ENCODE results near the gene BANF1. TPM values are rescaled to one million over a fixed set of nuclear protein-coding genes. Genes with fewer than 3 reads are reported as not detected.
A peak's percentile ranks its signal among the peaks of the same experiment; 100 is the strongest.

Gene BANF1
- total and polyA plus RNA-seq, 9 of the 15 experiments (the other 6 are each of a cell fraction or from before 2014, with no cell fraction given), result 108 to 651 (median 263) TPM

DNA sequence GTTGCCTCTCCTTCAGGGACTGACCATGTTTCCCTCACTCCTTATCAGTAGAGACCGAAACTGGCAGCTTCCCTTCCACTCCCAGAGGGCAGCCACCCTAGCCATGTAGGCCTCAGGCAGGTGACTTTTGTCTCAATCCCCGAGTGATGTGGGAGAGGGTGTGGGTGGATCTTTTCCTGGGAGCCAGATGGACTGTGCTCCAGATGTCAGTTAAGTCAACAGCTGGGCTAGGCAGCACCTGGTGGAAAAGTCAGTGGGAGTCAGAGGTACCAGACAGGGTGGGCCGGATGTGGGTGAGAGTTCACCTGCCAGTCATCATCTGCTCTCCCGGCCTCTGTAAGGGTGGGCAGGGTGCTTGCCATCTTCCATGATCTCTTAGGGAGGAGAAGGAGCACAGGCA lies 1.9 kb downstream of the BANF1 start:
- CTCF ChIA-PET (ENCODE audit: low intra/inter-chr PET ratio), result interaction anchor here (0.7 kb wide), 1 partner anchor 116 kb away, joined by 3 read pairs; the partner anchor contains the start of gene FIBP
- TF ChIP-seq, protein P1, sequence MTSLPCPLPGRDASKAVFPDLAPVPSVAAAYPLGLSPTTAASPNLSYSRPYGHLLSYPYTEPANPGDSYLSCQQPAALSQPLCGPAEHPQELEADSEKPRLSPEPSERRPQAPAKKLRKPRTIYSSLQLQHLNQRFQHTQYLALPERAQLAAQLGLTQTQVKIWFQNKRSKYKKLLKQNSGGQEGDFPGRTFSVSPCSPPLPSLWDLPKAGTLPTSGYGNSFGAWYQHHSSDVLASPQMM (CRISPR knock-in tag; IDR thresholded peaks at IDR 0.05), result no peak
- TF ChIP-seq BHLHE40 (IDR thresholded peaks at IDR 0.05; ENCODE audit: low read length) (no peak), ZNF354B (CRISPR knock-in tag; IDR thresholded peaks at IDR 0.05) (no peak), ZNF23 (CRISPR knock-in tag; IDR thresholded peaks at IDR 0.05) (no peak), CBFA2T3 (IDR thresholded peaks at IDR 0.05) (no peak), ZFP36 (IDR thresholded peaks at IDR 0.05; ENCODE audit: low read depth, low read length, partially characterized antibody) (no peak)
- TF ChIP-seq, protein P2, sequence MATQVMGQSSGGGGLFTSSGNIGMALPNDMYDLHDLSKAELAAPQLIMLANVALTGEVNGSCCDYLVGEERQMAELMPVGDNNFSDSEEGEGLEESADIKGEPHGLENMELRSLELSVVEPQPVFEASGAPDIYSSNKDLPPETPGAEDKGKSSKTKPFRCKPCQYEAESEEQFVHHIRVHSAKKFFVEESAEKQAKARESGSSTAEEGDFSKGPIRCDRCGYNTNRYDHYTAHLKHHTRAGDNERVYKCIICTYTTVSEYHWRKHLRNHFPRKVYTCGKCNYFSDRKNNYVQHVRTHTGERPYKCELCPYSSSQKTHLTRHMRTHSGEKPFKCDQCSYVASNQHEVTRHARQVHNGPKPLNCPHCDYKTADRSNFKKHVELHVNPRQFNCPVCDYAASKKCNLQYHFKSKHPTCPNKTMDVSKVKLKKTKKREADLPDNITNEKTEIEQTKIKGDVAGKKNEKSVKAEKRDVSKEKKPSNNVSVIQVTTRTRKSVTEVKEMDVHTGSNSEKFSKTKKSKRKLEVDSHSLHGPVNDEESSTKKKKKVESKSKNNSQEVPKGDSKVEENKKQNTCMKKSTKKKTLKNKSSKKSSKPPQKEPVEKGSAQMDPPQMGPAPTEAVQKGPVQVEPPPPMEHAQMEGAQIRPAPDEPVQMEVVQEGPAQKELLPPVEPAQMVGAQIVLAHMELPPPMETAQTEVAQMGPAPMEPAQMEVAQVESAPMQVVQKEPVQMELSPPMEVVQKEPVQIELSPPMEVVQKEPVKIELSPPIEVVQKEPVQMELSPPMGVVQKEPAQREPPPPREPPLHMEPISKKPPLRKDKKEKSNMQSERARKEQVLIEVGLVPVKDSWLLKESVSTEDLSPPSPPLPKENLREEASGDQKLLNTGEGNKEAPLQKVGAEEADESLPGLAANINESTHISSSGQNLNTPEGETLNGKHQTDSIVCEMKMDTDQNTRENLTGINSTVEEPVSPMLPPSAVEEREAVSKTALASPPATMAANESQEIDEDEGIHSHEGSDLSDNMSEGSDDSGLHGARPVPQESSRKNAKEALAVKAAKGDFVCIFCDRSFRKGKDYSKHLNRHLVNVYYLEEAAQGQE (IDR thresholded peaks at IDR 0.05; ENCODE audit: borderline replicate concordance), result no peak
- TF ChIP-seq, protein P2 (CRISPR knock-in tag; IDR thresholded peaks at IDR 0.05; ENCODE audit: low read depth), result no peak
- H3K9me1 ChIP-seq (ENCODE audit: control insufficient read depth, insufficient read depth, low read length), result no peaks in the 10 kb centered on the region
- in situ Hi-C loops (cut with MboI) (no loop called here), intact Hi-C loops (cut with micrococcal nuclease) (loop anchor here (5.0 kb wide), 1 partner anchor 63 kb away; no protein-coding TSS in a partner anchor)
- H3K27me3 ChIP-seq (ENCODE audit: control insufficient read depth in 2 of 2, insufficient read depth in 2 of 2, low read length in 2 of 2), result no peaks in the 10 kb centered on the region
- WGBS (ENCODE audit: insufficient coverage, low coverage, missing lambda C conversion rate), result 92% methylated on average over 4 of the region's 4 CpGs
- no peak overlapping the region for H3K4me3 ChIP-seq
- no peak overlapping the region for H3K27ac ChIP-seq (ENCODE audit: extremely low read depth, low read depth, low read length)
- peaks cover 28 to 34% of the 10 kb centered on the region in 2 experiments; a peak in 4 of 5 replicates for H3K4me1 ChIP-seq (replicated peaks in 1 of 2; ENCODE audit: control insufficient read depth in 2 of 2, insufficient read depth in 2 of 2, low read length in 2 of 2)
- H2AFZ ChIP-seq (ENCODE audit: low read depth, low read length), result no peak overlapping the region
- ATAC-seq, result no peak
- no peaks in the 10 kb centered on the region for H3K9me3 ChIP-seq (replicated peaks; ENCODE audit: control insufficient read depth, insufficient read depth, low read depth, low read length)
- peaks cover 3% of the 10 kb centered on the region; the same call in 1 of the 2 replicates for H4K20me1 ChIP-seq (replicated peaks; ENCODE audit: control insufficient read depth, insufficient read depth, low read length)
- FAIRE-seq, result no peak
- no peak for DNase-seq (ENCODE audit: extremely low read depth in 1 of 4, low spot score in 3 of 4)
- POLR2A ChIA-PET, result interaction anchor here (0.6 to 1.1 kb wide), 3 partner anchors 9 to 112 kb away, joined by 3 to 4 read pairs (median 3); no protein-coding TSS in a partner anchor
- BruUV-seq (replicated peaks), result no TSS peak
- peaks cover 43% of the 10 kb centered on the region for H3K79me2 ChIP-seq (ENCODE audit: control insufficient read depth, insufficient read depth, low read length)
- H3K4me2 ChIP-seq (ENCODE audit: insufficient read depth, low read length), result no peak overlapping the region
- peak overlapping the region in 1 of 2 experiments; percentile 60; a peak in 1 of 4 replicates for H3K9ac ChIP-seq (ENCODE audit: insufficient read depth in 1 of 2, low read depth in 2 of 2, low read length in 2 of 2)
- peaks cover 42% of the 10 kb centered on the region; the same call in 2 of the 3 replicates for H3K36me3 ChIP-seq (ENCODE audit: control insufficient read depth, insufficient read depth, low read length)
